B cell (primary cell): ENCODE data around the gene RPP40. TPM values are rescaled to one million over a fixed set of nuclear protein-coding genes. Genes with fewer than 3 reads are reported as not detected.

ENCODE experiments used
- ATAC-seq: fragments of 200-7000 bp; cut with Tn5 transposase; one replicate; pipeline ENCODE4 v1.10.0; 2021; ENCODE audit warnings: low read depth, mild to moderate bottlenecking, moderate number of reproducible peaks, moderate library complexity
- CTCF ChIA-PET: fragments of 350-600 bp; sonication (Branson Sonifier 250); formaldehyde crosslinking; loops from one replicate; lab custom pipeline; 2021; ENCODE audit warnings: antibody characterized with exemption, inconsistent platforms; lab: Charles Lee
- POLR2A ChIA-PET: fragments of 350-600 bp; sonication (Branson Sonifier 250); formaldehyde crosslinking; loops from one replicate; lab custom pipeline; 2021; ENCODE audit warnings: antibody characterized with exemption; lab: Charles Lee
- DNase-seq: peaks from one replicate; pipeline ENCODE4 v3.0.0; 2013
- H2AFZ ChIP-seq: 2 replicates; pipeline ENCODE4 v1.6.1; 2012; ENCODE audit warnings: mild to moderate bottlenecking, low read depth, low read length; ENCODE audit not compliant: insufficient read depth, poor library complexity, severe bottlenecking
- H3K27ac ChIP-seq, 2 donors: 1 replicate in 1 of 2; 2 replicates in 1 of 2; pipeline ENCODE4 v1.5.1; 2012 to 2013; ENCODE audit warnings: low read length in 2 of 2, mild to moderate bottlenecking in 2 of 2, moderate library complexity in 1 of 2
- H3K27me3 ChIP-seq, 4 experiments: fragments of 200-600 bp in 1 of 4; sonication (generic) in 1 of 4; replicated peaks in 1 of 4; 1 replicate in 2 of 4; 2 replicates in 2 of 4; pipeline versions ENCODE4 v1.6.1 to v1.7.0; 2013 to 2016; ENCODE audit warnings: low read length in 3 of 4, mild to moderate bottlenecking in 2 of 4, mixed read lengths in 1 of 4, moderate library complexity in 1 of 4; ENCODE audit not compliant: insufficient read depth in 4 of 4, control insufficient read depth in 3 of 4; ENCODE audit errors: control extremely low read depth in 1 of 4
- H3K36me3 ChIP-seq, 2 experiments: replicated peaks in 1 of 2; 1 replicate in 1 of 2; 2 replicates in 1 of 2; pipeline versions ENCODE4 v1.6.1 to v1.7.1; 2013; ENCODE audit warnings: low read length in 1 of 2; ENCODE audit not compliant: insufficient read depth in 2 of 2, control insufficient read depth in 1 of 2; ENCODE audit errors: control extremely low read depth in 1 of 2, extremely low read depth in 1 of 2
- H3K4me1 ChIP-seq, 2 donors: fragments of 200-600 bp in 1 of 2; sonication (generic) in 1 of 2; 1 replicate in 1 of 2; 2 replicates in 1 of 2; pipeline versions ENCODE4 v1.5.1 to v1.6.1; 2013 to 2017; ENCODE audit warnings: low read length in 2 of 2; ENCODE audit not compliant: control insufficient read depth in 2 of 2, insufficient read depth in 2 of 2
- H3K4me2 ChIP-seq: replicated peaks from 2 replicates; pipeline ENCODE3; 2012; ENCODE audit warnings: mild to moderate bottlenecking, low read depth, low read length; ENCODE audit not compliant: poor library complexity, severe bottlenecking
- H3K4me3 ChIP-seq, 5 experiments: fragments of 200-600 bp in 1 of 5; sonication (generic) in 1 of 5; 1 replicate in 3 of 5; 2 replicates in 2 of 5; pipeline versions ENCODE4 v1.5.1 to v1.7.0; 2011 to 2016; ENCODE audit warnings: low read length in 4 of 5, mild to moderate bottlenecking in 4 of 5, low read depth in 2 of 5, control low read depth in 1 of 5, moderate library complexity in 1 of 5; ENCODE audit not compliant: insufficient read depth in 1 of 5; ENCODE audit errors: control extremely low read depth in 1 of 5, extremely low read depth in 1 of 5
- H3K79me2 ChIP-seq: fragments of 200-600 bp; sonication (generic); one replicate; pipeline ENCODE4 v1.6.0; 2016; ENCODE audit warnings: low read length; ENCODE audit not compliant: control insufficient read depth, insufficient read depth
- H3K9ac ChIP-seq: fragments of 200-600 bp; sonication (generic); 2 replicates; pipeline ENCODE4 v1.6.1; 2017; ENCODE audit warnings: mild to moderate bottlenecking, low read length, moderate library complexity
- H3K9me3 ChIP-seq, 3 donors: one replicate each; pipeline versions ENCODE4 v1.6.1 to v1.7.1; 2013; ENCODE audit warnings: low read length in 2 of 3; ENCODE audit not compliant: control insufficient read depth in 2 of 3, insufficient read depth in 1 of 3; ENCODE audit errors: control extremely low read depth in 1 of 3
- H4K20me1 ChIP-seq: 2 replicates; pipeline ENCODE4 v1.6.0; 2012; ENCODE audit warnings: mild to moderate bottlenecking, low read length; ENCODE audit not compliant: insufficient read depth, control insufficient read depth, poor library complexity, severe bottlenecking
- H3K27ac Mint-ChIP-seq: one replicate; pipeline ENCODE4 v1.8.0; 2021; ENCODE audit warnings: mixed read lengths
- H3K27me3 Mint-ChIP-seq: one replicate; pipeline ENCODE4 v1.8.0; 2021; ENCODE audit warnings: mixed read lengths
- H3K4me1 Mint-ChIP-seq: one replicate; pipeline ENCODE4 v1.8.0; 2021; ENCODE audit warnings: mixed read lengths
- H3K4me3 Mint-ChIP-seq: one replicate; pipeline ENCODE4 v1.8.0; 2021; ENCODE audit warnings: mixed read lengths
- H3K9me3 Mint-ChIP-seq: one replicate; pipeline ENCODE4 v1.8.0; 2022; ENCODE audit warnings: mixed read lengths; ENCODE audit not compliant: insufficient read depth
- EZH2 ChIP-seq: IDR thresholded peaks from 2 replicates; pipeline ENCODE4 v1.6.1; 2012; ENCODE audit warnings: borderline replicate concordance, low read depth, mild to moderate bottlenecking, moderate library complexity, low read length; ENCODE audit not compliant: insufficient read depth, poor library complexity, severe bottlenecking
- WGBS: methylation state at CpG from one replicate; pipeline ENCODE4 v1.1.5; 2013; ENCODE audit warnings: missing lambda C conversion rate; ENCODE audit not compliant: insufficient coverage; 5-methylcytosine and 5-hydroxymethylcytosine counted together
- intact Hi-C: fragments of 100-400 bp; cut with micrococcal nuclease; formaldehyde crosslinking; loops from one replicate; pipeline ENCODE4 v1.10.0; 2022
- polyA plus RNA-seq: library from polyadenylated mRNA; depleted of rRNA; stranded (reverse); fragments of >200 nt; gene quantifications from 2 replicates; pipeline ENCODE4 v1.2.3, GENCODE V29; 2012
- total RNA-seq, 2 donors: library from RNA; stranded (reverse); fragments of 120-200 nt in 1 of 2; gene quantifications; 1 replicate in 1 of 2; 2 replicates in 1 of 2; pipeline versions ENCODE4 v1.2.3 to v1.2.4, GENCODE V29; 2013 to 2022
- TF ChIP-seq, protein P1 (sequence below): fragments of 200-600 bp; IDR thresholded peaks from one replicate; pipeline ENCODE4 v1.8.0; 2022; ENCODE audit warnings: antibody characterized with exemption, mild to moderate bottlenecking

The RPP40 gene
- total and polyA plus RNA-seq, 2 donors (not counting 1 experiment from before 2014, with no cell fraction given), result 2.7 to 3.8 TPM

DNA sequence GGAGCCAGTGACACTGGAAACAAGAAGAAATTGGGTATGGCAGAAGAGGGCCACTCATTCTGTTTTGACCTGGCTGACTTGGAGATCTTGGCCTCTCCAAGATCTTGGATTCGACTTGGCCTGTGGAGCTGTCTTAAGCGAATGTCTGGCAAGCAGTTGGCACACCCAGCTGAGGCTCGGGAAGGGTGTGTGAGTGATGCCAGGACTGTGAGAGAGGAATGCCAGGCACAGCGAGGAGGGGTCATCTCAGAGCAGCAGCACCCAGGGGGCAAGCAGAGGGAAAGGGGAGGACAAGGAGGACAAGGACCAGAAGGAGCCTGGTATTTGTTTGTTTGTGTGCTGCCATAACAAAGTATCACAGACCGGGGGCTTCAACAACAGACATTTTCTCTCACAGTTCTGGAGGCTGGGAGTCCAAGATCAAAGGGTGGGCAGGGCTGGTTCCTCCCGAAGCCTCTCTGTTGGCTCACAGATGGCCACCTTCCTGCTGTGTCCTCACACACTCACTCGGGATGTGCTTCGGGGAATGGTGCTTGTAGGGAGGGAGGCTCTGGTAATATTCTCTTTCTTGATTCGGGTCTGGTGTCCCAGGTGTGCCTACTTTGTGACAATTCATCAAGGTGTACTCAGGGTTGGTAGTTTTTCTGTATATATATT, 33.0 kb downstream of the RPP40 start:
- Histone ChIP-seq H4K20me1 (no peaks in the 10 kb centered on the region), H3K36me3 (no peaks in the 10 kb centered on the region), H3K9ac (no peak overlapping the region), H3K9me3 (peaks cover 0 to 4% (median 0%) of the 10 kb centered on the region in 3 donors), H3K79me2 (no peaks in the 10 kb centered on the region), H3K27me3 (peaks cover 0 to 3% (median 0%) of the 10 kb centered on the region in 4 experiments), H3K27ac (no peak overlapping the region), H3K4me1 (no peaks in the 10 kb centered on the region), H2AFZ (no peak overlapping the region), H3K4me3 (no peak overlapping the region), H3K4me2 (no peak overlapping the region)
- Mint-ChIP-seq H3K27ac (no peak overlapping the region), H3K4me1 (no peaks in the 10 kb centered on the region), H3K27me3 (peaks cover 7% of the 10 kb centered on the region), H3K4me3 (no peak overlapping the region), H3K9me3 (no peaks in the 10 kb centered on the region)
- 90% methylated on average over 5 of the region's 9 CpGs for WGBS
- ATAC-seq (no peak), DNase-seq (no peak)
- intact Hi-C loops, result no loop called here
- CTCF ChIA-PET, result no interaction called here
- TF ChIP-seq, protein P1, sequence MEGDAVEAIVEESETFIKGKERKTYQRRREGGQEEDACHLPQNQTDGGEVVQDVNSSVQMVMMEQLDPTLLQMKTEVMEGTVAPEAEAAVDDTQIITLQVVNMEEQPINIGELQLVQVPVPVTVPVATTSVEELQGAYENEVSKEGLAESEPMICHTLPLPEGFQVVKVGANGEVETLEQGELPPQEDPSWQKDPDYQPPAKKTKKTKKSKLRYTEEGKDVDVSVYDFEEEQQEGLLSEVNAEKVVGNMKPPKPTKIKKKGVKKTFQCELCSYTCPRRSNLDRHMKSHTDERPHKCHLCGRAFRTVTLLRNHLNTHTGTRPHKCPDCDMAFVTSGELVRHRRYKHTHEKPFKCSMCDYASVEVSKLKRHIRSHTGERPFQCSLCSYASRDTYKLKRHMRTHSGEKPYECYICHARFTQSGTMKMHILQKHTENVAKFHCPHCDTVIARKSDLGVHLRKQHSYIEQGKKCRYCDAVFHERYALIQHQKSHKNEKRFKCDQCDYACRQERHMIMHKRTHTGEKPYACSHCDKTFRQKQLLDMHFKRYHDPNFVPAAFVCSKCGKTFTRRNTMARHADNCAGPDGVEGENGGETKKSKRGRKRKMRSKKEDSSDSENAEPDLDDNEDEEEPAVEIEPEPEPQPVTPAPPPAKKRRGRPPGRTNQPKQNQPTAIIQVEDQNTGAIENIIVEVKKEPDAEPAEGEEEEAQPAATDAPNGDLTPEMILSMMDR, result no peak
- TF ChIP-seq EZH2, result no peak
- POLR2A ChIA-PET, result no interaction called here

DNA sequence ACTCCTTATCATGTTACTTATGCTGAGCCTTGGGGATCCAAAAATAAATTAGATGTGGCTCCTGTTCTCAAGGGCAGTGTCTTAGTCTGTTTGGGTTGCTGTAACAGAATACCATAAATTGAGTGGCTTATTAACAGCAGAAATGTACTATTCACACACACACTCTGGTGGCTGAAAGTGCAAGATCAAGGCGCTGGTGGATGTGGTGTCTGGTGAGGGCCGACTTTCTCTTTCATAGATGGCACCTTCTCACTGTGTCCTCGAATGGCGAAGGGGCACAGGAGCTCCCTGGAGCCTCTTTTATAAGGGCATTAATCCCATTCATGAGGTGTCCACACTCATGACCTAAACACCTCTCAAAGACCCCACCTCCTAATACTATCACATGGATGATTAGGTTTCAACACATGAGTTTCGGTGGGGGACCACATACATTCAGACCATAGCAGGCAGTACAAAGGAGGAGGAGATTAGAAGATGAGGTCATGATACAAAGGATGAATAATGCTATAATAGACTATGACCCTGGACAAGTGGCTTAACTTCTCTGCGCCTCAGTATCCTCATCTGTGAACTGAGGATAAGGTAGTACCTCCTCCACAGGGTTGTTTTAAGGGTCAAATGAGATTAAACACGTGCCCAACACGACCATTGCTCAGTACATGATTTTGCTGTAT, 34.1 kb downstream of the RPP40 start:
- TF ChIP-seq, protein P1, result no peak
- TF ChIP-seq EZH2, result no peak
- Histone ChIP-seq H3K27me3 (peaks cover 0 to 3% (median 0%) of the 10 kb centered on the region in 4 experiments), H3K9me3 (no peaks in the 10 kb centered on the region), H2AFZ (no peak overlapping the region), H3K27ac (no peak overlapping the region), H3K79me2 (no peaks in the 10 kb centered on the region), H3K9ac (no peak overlapping the region), H3K4me2 (no peak overlapping the region), H3K4me3 (no peak overlapping the region), H3K4me1 (no peaks in the 10 kb centered on the region), H3K36me3 (no peaks in the 10 kb centered on the region), H4K20me1 (no peaks in the 10 kb centered on the region)
- DNase-seq (no peak), ATAC-seq (no peak)
- no peaks in the 10 kb centered on the region for H3K4me1 Mint-ChIP-seq
- H3K4me3 Mint-ChIP-seq, result no peak overlapping the region
- H3K27ac Mint-ChIP-seq, result no peak overlapping the region
- H3K27me3 Mint-ChIP-seq, result peaks cover 10% of the 10 kb centered on the region
- no peaks in the 10 kb centered on the region for H3K9me3 Mint-ChIP-seq
- ChIA-PET POLR2A (no interaction called here), CTCF (no interaction called here)
- intact Hi-C loops, result no loop called here
- WGBS, result 93% methylated on average over 5 of the region's 8 CpGs
